ENCODE measurements around the gene PSAPL1.

DNA sequence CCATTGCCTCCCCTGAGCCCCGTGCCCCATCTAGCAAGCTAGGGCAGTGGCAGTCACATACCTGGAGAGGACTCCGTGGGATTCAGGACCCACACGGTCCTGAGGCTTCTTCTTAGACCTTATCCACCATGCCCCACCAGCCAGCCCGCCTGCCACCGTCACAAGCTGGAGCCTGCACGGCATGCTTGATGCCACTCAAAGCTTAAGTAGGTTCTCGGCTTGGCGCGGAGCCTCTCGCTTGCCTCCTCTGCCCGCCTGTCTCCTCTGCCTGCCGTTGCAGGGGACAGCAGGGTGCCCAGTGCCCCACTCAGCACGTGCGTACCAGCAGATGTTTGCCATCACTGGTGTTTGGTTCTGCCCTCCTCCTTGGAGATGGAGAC is 14.1 kb downstream of the PSAPL1 start:
- TF ChIP-seq, protein P1, sequence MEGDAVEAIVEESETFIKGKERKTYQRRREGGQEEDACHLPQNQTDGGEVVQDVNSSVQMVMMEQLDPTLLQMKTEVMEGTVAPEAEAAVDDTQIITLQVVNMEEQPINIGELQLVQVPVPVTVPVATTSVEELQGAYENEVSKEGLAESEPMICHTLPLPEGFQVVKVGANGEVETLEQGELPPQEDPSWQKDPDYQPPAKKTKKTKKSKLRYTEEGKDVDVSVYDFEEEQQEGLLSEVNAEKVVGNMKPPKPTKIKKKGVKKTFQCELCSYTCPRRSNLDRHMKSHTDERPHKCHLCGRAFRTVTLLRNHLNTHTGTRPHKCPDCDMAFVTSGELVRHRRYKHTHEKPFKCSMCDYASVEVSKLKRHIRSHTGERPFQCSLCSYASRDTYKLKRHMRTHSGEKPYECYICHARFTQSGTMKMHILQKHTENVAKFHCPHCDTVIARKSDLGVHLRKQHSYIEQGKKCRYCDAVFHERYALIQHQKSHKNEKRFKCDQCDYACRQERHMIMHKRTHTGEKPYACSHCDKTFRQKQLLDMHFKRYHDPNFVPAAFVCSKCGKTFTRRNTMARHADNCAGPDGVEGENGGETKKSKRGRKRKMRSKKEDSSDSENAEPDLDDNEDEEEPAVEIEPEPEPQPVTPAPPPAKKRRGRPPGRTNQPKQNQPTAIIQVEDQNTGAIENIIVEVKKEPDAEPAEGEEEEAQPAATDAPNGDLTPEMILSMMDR (conservative IDR thresholded peaks at IDR 0.05 in 1 of 2, IDR thresholded peaks at IDR 0.05 in 1 of 2; ENCODE audit: low read depth in 1 of 2, low read length in 2 of 2) = no peak
- no peak for TF ChIP-seq EZH2 (IDR thresholded peaks at IDR 0.05; ENCODE audit: low read length, missing control alignments)
